K562 (cell line): Measurements from ENCODE around the gene ZNF598. TPM values are rescaled to one million over a fixed set of nuclear protein-coding genes. Genes with fewer than 3 reads are reported as not detected.

Experiments
- CBFA2T3 ChIP-seq: fragments of 450-650 bp; IDR thresholded peaks from 2 replicates; pipeline ENCODE4 v1.6.1; 2017
- ELF4 ChIP-seq: fragments of 450-650 bp; formaldehyde crosslinking; IDR thresholded peaks from 2 replicates; pipeline ENCODE4 v1.4.0; 2022; ENCODE audit warnings: missing genetic modification characterization
- HDAC6 ChIP-seq: IDR thresholded peaks from 2 replicates; pipeline ENCODE4 v1.6.1; 2012; ENCODE audit warnings: low read depth, mild to moderate bottlenecking, control low read depth, inconsistent platforms, low read length, moderate library complexity
- PCBP2 ChIP-seq: fragments of 200-400 bp; formaldehyde crosslinking; IDR thresholded peaks from 2 replicates; pipeline ENCODE4 v1.6.1; 2018; ENCODE audit warnings: low read length, low read depth, mild to moderate bottlenecking, moderate library complexity; ENCODE audit not compliant: poor library complexity, severe bottlenecking
- PHF8 ChIP-seq: fragments of 200-600 bp; sonication (generic); IDR thresholded peaks from 2 replicates; pipeline ENCODE4 v1.6.1; 2012; ENCODE audit warnings: mixed run types, mild to moderate bottlenecking, inconsistent platforms, low read length, moderate library complexity, borderline replicate concordance
- PTTG1 ChIP-seq: fragments of 450-650 bp; IDR thresholded peaks from 2 replicates; pipeline ENCODE4 v1.6.1; 2016; ENCODE audit warnings: low read depth, mild to moderate bottlenecking, missing genetic modification characterization, missing compliant biosample characterization
- PURB ChIP-seq: sonication (generic); formaldehyde crosslinking; IDR thresholded peaks from 2 replicates; pipeline ENCODE4 v1.9.0; 2021; ENCODE audit warnings: low read depth, mild to moderate bottlenecking, missing genetic modification reagents
- SIX5 ChIP-seq, 2 experiments: IDR thresholded peaks; 2 replicates each; pipeline ENCODE4 v1.6.1; 2011; ENCODE audit warnings: low read length in 2 of 2, borderline replicate concordance in 1 of 2, low read depth in 1 of 2, mild to moderate bottlenecking in 1 of 2, moderate library complexity in 1 of 2; ENCODE audit not compliant: insufficient read depth in 1 of 2
- WHSC1 ChIP-seq: IDR thresholded peaks from one replicate; pipeline ENCODE4 v1.6.1; 2012; ENCODE audit warnings: low read length, control low read depth, inconsistent platforms
- ZFP1 ChIP-seq: fragments of 450-650 bp; formaldehyde crosslinking; IDR thresholded peaks from 2 replicates; pipeline ENCODE4 v1.4.0; 2020; ENCODE audit warnings: mild to moderate bottlenecking, mixed read lengths
- ZNF124 ChIP-seq: sonication (generic); formaldehyde crosslinking; IDR thresholded peaks from 2 replicates; pipeline ENCODE4 v1.8.1; 2022; ENCODE audit warnings: missing genetic modification reagents
- ZNF79 ChIP-seq: fragments of 250-450 bp; sonication (Bioruptor Pico); IDR thresholded peaks from 2 replicates; pipeline ENCODE4 v1.4.0; 2020; ENCODE audit warnings: low read depth, mild to moderate bottlenecking, moderate library complexity
- ZSCAN29 ChIP-seq: fragments of 450-650 bp; IDR thresholded peaks from 2 replicates; pipeline ENCODE4 v1.6.1; 2017
- polyA plus RNA-seq, 8 experiments: library from polyadenylated mRNA; depleted of rRNA in 4 of 8; stranded (reverse) in 5 of 8; unstranded in 3 of 8; fragments of >200 nt; fragmentation: Nextera tagmentation in 2 of 8; fragmentation: Illumina TruSeq in 1 of 8; extraction: Ambion mirVana in 2 of 8; extraction: Trizol in 1 of 8; gene quantifications; 2 replicates each; pipeline versions ENCODE4 v1.2.1 to v1.2.3, GENCODE V29; 2011 to 2014; ENCODE audit warnings: inconsistent platforms in 1 of 8, missing spikeins in 1 of 8
- total RNA-seq, 7 experiments: library from RNA; depleted of rRNA in 6 of 7; stranded (reverse); fragments of >200 nt in 6 of 7; fragmentation: Illumina TruSeq in 2 of 7; extraction: Trizol in 2 of 7; gene quantifications; 2 replicates each; pipeline versions ENCODE4 v1.2.1 to v1.2.3, GENCODE V29; 2011 to 2021; ENCODE audit warnings: low replicate concordance in 1 of 7
- TF ChIP-seq, protein P1 (sequence below): sonication (generic); formaldehyde crosslinking; IDR thresholded peaks from 2 replicates; pipeline ENCODE4 v1.8.0; 2022; ENCODE audit warnings: mild to moderate bottlenecking, missing genetic modification reagents
- TF ChIP-seq, protein P2 (sequence below): sonication (generic); formaldehyde crosslinking; IDR thresholded peaks from 2 replicates; pipeline ENCODE4 v1.8.1; 2023; ENCODE audit warnings: mild to moderate bottlenecking, missing genetic modification reagents
- TF ChIP-seq, protein P3 (sequence below), 2 experiments: IDR thresholded peaks in 1 of 2; conservative IDR thresholded peaks in 1 of 2; 2 replicates each; pipeline ENCODE4 v1.6.1; 2016; ENCODE audit warnings: low read depth in 2 of 2, mild to moderate bottlenecking in 1 of 2, missing compliant biosample characterization in 1 of 2, missing genetic modification characterization in 1 of 2, moderate library complexity in 1 of 2
- TF ChIP-seq, protein P4 (sequence below): fragments of 250-450 bp; sonication (Bioruptor Pico); IDR thresholded peaks from 2 replicates; pipeline ENCODE4 v1.4.0; 2020

The ZNF598 gene
- total and polyA plus RNA-seq, 9 of the 15 experiments (the other 6 are each of a cell fraction or from before 2014, with no cell fraction given) = 0.11 to 115 (median 29.6) TPM

DNA sequence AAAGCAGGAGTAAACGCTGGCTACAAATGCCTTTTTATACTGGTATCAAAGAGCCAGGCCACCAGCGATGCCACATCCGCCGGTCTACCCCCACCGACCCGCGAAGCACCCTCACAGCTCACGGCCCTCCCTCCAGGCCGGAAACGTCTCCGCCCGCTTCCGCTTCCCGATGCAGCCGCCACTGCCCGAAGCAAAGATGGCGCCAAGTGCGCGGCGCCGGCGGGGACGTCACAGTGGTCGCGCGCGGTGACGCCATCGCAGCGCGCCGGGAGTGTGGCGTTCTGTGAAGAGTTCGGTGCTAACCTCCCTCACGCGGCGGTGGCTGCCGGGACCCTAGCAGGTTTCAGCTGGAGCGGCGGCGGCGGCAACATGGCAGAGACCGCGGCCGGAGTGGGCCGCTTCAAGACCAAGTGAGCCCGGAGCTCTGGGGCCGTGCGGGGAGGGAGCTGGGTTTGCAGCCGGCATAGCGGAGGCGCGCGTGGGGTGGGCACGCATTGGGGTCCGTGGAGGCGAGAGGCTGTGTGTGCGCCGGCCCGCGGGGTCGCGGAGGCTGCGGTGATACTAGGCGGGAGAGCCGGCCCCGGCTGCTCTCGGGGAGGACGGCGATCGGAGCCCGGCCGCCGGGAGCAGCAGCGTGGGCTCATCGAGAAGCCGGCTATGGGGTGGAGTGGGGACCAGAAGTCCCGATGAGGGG lies 37.7 kb downstream of the ZNF598 start, which contains the start of gene TBL3 (continued):
- TF ChIP-seq, protein P1, sequence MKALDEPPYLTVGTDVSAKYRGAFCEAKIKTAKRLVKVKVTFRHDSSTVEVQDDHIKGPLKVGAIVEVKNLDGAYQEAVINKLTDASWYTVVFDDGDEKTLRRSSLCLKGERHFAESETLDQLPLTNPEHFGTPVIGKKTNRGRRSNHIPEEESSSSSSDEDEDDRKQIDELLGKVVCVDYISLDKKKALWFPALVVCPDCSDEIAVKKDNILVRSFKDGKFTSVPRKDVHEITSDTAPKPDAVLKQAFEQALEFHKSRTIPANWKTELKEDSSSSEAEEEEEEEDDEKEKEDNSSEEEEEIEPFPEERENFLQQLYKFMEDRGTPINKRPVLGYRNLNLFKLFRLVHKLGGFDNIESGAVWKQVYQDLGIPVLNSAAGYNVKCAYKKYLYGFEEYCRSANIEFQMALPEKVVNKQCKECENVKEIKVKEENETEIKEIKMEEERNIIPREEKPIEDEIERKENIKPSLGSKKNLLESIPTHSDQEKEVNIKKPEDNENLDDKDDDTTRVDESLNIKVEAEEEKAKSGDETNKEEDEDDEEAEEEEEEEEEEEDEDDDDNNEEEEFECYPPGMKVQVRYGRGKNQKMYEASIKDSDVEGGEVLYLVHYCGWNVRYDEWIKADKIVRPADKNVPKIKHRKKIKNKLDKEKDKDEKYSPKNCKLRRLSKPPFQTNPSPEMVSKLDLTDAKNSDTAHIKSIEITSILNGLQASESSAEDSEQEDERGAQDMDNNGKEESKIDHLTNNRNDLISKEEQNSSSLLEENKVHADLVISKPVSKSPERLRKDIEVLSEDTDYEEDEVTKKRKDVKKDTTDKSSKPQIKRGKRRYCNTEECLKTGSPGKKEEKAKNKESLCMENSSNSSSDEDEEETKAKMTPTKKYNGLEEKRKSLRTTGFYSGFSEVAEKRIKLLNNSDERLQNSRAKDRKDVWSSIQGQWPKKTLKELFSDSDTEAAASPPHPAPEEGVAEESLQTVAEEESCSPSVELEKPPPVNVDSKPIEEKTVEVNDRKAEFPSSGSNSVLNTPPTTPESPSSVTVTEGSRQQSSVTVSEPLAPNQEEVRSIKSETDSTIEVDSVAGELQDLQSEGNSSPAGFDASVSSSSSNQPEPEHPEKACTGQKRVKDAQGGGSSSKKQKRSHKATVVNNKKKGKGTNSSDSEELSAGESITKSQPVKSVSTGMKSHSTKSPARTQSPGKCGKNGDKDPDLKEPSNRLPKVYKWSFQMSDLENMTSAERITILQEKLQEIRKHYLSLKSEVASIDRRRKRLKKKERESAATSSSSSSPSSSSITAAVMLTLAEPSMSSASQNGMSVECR = peak; percentile 99
- TF ChIP-seq HDAC6 (no peak), PCBP2 (no peak), SIX5 (IDR thresholded peaks at IDR 0.05; ENCODE audit: borderline replicate concordance in 1 of 2, insufficient read depth in 1 of 2, low read depth in 1 of 2, low read length in 2 of 2) (peak; percentile 93 to 94), ZNF124 (CRISPR knock-in tag) (no peak), WHSC1 (no peak), PHF8 (peak; percentile 86), ZFP1 (no peak; the same call in 1 of the 2 replicates), ELF4 (CRISPR knock-in tag) (peak; percentile 93), PURB (no peak), PTTG1 (no peak), CBFA2T3 (peak; percentile 11; the same call in 1 of the 2 replicates), ZNF79 (CRISPR knock-in tag) (peak; percentile 38; the same call in 1 of the 2 replicates), ZSCAN29 (no peak; the same call in 1 of the 2 replicates)
- TF ChIP-seq, protein P2, sequence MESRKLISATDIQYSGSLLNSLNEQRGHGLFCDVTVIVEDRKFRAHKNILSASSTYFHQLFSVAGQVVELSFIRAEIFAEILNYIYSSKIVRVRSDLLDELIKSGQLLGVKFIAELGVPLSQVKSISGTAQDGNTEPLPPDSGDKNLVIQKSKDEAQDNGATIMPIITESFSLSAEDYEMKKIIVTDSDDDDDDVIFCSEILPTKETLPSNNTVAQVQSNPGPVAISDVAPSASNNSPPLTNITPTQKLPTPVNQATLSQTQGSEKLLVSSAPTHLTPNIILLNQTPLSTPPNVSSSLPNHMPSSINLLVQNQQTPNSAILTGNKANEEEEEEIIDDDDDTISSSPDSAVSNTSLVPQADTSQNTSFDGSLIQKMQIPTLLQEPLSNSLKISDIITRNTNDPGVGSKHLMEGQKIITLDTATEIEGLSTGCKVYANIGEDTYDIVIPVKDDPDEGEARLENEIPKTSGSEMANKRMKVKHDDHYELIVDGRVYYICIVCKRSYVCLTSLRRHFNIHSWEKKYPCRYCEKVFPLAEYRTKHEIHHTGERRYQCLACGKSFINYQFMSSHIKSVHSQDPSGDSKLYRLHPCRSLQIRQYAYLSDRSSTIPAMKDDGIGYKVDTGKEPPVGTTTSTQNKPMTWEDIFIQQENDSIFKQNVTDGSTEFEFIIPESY (CRISPR knock-in tag) = peak; percentile 81
- TF ChIP-seq, protein P3, sequence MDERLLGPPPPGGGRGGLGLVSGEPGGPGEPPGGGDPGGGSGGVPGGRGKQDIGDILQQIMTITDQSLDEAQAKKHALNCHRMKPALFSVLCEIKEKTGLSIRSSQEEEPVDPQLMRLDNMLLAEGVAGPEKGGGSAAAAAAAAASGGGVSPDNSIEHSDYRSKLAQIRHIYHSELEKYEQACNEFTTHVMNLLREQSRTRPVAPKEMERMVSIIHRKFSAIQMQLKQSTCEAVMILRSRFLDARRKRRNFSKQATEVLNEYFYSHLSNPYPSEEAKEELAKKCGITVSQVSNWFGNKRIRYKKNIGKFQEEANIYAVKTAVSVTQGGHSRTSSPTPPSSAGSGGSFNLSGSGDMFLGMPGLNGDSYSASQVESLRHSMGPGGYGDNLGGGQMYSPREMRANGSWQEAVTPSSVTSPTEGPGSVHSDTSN (CRISPR knock-in tag; IDR thresholded peaks at IDR 0.05; ENCODE audit: low read depth) = no peak
- TF ChIP-seq, protein P3 (tag; conservative IDR thresholded peaks at IDR 0.05; ENCODE audit: low read depth) = no peak
- TF ChIP-seq, protein P4, sequence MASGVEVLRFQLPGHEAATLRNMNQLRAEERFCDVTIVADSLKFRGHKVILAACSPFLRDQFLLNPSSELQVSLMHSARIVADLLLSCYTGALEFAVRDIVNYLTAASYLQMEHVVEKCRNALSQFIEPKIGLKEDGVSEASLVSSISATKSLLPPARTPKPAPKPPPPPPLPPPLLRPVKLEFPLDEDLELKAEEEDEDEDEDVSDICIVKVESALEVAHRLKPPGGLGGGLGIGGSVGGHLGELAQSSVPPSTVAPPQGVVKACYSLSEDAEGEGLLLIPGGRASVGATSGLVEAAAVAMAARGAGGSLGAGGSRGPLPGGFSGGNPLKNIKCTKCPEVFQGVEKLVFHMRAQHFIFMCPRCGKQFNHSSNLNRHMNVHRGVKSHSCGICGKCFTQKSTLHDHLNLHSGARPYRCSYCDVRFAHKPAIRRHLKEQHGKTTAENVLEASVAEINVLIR (CRISPR knock-in tag) = peak; percentile 100
